GM23248 (cell line): ENCODE results near the gene SLC6A2.

Experiments
- EZH2 ChIP-seq: fragments of 200-600 bp; sonication (generic); IDR thresholded peaks from 2 replicates; pipeline ENCODE4 v1.6.1; 2018; ENCODE audit warnings: antibody characterized with exemption, mild to moderate bottlenecking; ENCODE audit not compliant: insufficient read depth, poor library complexity, severe bottlenecking
- EZH2phosphoT487 ChIP-seq: fragments of 200-600 bp; sonication (generic); IDR thresholded peaks from 2 replicates; pipeline ENCODE4 v1.6.1; 2018; ENCODE audit warnings: antibody characterized with exemption, moderate library complexity, mild to moderate bottlenecking, low read depth; ENCODE audit not compliant: insufficient read depth

GRCh38 chr16:55737966-55738365 lies 82.2 kb downstream of the SLC6A2 start:
- TF ChIP-seq EZH2 (no peak), EZH2phosphoT487 (no peak)
